ENCODE measurements around the gene TESMIN. TPM values are rescaled to one million over a fixed set of nuclear protein-coding genes. Genes with fewer than 3 reads are reported as not detected.

TESMIN gene
- total and polyA plus RNA-seq, 8 donors, result 1.0 to 16.3 (median 3.3) TPM

- WGBS, 5 donors, result 66 to 79% (median 68%) methylated on average over 21 of the region's 21 CpGs
- intact Hi-C loops (cut with DNase I; ENCODE audit: low total_unique reads), result no loop called here
- H3K4me1 ChIP-seq, result no peaks in the 10 kb centered on the region
- H3K27me3 ChIP-seq, result peaks cover 0 to 43% (median 18%) of the 10 kb centered on the region in 3 donors
- H3K4me3 ChIP-seq, result no peak overlapping the region
- TF ChIP-seq POLR2AphosphoS5 (IDR thresholded peaks at IDR 0.05), result no peak
- no peak for TF ChIP-seq CTCF (IDR thresholded peaks at IDR 0.05)
- no peak for TF ChIP-seq EP300 (IDR thresholded peaks at IDR 0.05)
- no peak for TF ChIP-seq POLR2A (IDR thresholded peaks at IDR 0.05)
- H3K36me3 ChIP-seq, result no peaks in the 10 kb centered on the region
- no peak overlapping the region for H3K27ac ChIP-seq
- DNase-seq, result no peak
- no peaks in the 10 kb centered on the region for H3K9me3 ChIP-seq
Measured at GRCh38 chr11:68667511-68668500, 83.5 kb downstream of the TESMIN start.

GRCh38 chr11:68666849-68667248 is 84.5 kb downstream of the TESMIN start:
- H3K27ac ChIP-seq, result no peak overlapping the region
- intact Hi-C loops (cut with DNase I; ENCODE audit: low total_unique reads), result no loop called here
- WGBS, 5 donors, result 48 to 85% (median 68%) methylated on average over 5 to 15 of the region's 15 CpGs
- H3K9me3 ChIP-seq, result no peaks in the 10 kb centered on the region
- no peak overlapping the region for H3K4me3 ChIP-seq
- peak in 1 of 2 donors; percentile 34 for DNase-seq
- no peaks in the 10 kb centered on the region for H3K4me1 ChIP-seq
- TF ChIP-seq POLR2AphosphoS5 (IDR thresholded peaks at IDR 0.05) (no peak), EP300 (IDR thresholded peaks at IDR 0.05) (no peak), CTCF (IDR thresholded peaks at IDR 0.05) (no peak), POLR2A (IDR thresholded peaks at IDR 0.05) (no peak)
- H3K36me3 ChIP-seq, result no peaks in the 10 kb centered on the region
- H3K27me3 ChIP-seq, result peaks cover 0 to 43% (median 18%) of the 10 kb centered on the region in 3 donors

- intact Hi-C loops (cut with DNase I; ENCODE audit: low total_unique reads), result no loop called here
- Histone ChIP-seq H3K4me1 (no peaks in the 10 kb centered on the region), H3K27ac (no peak overlapping the region), H3K4me3 (no peak overlapping the region), H3K36me3 (no peaks in the 10 kb centered on the region), H3K27me3 (peaks cover 0 to 50% (median 18%) of the 10 kb centered on the region in 3 donors), H3K9me3 (no peaks in the 10 kb centered on the region)
- no peak for TF ChIP-seq EP300 (IDR thresholded peaks at IDR 0.05)
- no peak for TF ChIP-seq POLR2A (IDR thresholded peaks at IDR 0.05)
- TF ChIP-seq CTCF (IDR thresholded peaks at IDR 0.05), result no peak
- TF ChIP-seq POLR2AphosphoS5 (IDR thresholded peaks at IDR 0.05), result no peak
- no peak for DNase-seq
- 77 to 92% (median 86%) methylated on average over 16 of the region's 16 CpGs for WGBS, 5 donors
Measured at GRCh38 chr11:68665436-68665835, 85.9 kb downstream of the TESMIN start.

GRCh38 chr11:68664906-68665305 is 86.4 kb downstream of the TESMIN start:
- Histone ChIP-seq H3K27me3 (peaks cover 0 to 45% (median 18%) of the 10 kb centered on the region in 3 donors), H3K36me3 (no peaks in the 10 kb centered on the region), H3K27ac (no peak overlapping the region), H3K9me3 (no peaks in the 10 kb centered on the region), H3K4me3 (no peak overlapping the region), H3K4me1 (no peaks in the 10 kb centered on the region)
- no peak for TF ChIP-seq CTCF (IDR thresholded peaks at IDR 0.05)
- TF ChIP-seq EP300 (IDR thresholded peaks at IDR 0.05), result no peak
- no peak for TF ChIP-seq POLR2AphosphoS5 (IDR thresholded peaks at IDR 0.05)
- no peak for TF ChIP-seq POLR2A (IDR thresholded peaks at IDR 0.05)
- no peak for DNase-seq
- intact Hi-C loops (cut with DNase I; ENCODE audit: low total_unique reads), result no loop called here
- 86 to 94% (median 93%) methylated on average over 7 of the region's 7 CpGs for WGBS, 5 donors
